B cell (primary cell): ENCODE data around the gene PCGF5.

ENCODE experiments used
- CTCF ChIP-seq: fragments of 200-600 bp; IDR thresholded peaks from one replicate; pipeline ENCODE4 v1.8.0; 2022; ENCODE audit warnings: antibody characterized with exemption, mild to moderate bottlenecking
- EZH2 ChIP-seq: IDR thresholded peaks from 2 replicates; pipeline ENCODE4 v1.6.1; 2012; ENCODE audit warnings: borderline replicate concordance, low read depth, mild to moderate bottlenecking, moderate library complexity, low read length; ENCODE audit not compliant: insufficient read depth, poor library complexity, severe bottlenecking

GRCh38 chr10:91249700-91250099, 29.2 kb downstream of the PCGF5 start:
- no peak for TF ChIP-seq CTCF
- TF ChIP-seq EZH2: no peak
